ENCODE measurements around the gene PLCXD1.
"Not testable (repeated sequence)": the region's sequence is repeated elsewhere in the genome, so short reads cannot be mapped to it uniquely, and the experiment has no call there.

Gene PLCXD1

DNA sequence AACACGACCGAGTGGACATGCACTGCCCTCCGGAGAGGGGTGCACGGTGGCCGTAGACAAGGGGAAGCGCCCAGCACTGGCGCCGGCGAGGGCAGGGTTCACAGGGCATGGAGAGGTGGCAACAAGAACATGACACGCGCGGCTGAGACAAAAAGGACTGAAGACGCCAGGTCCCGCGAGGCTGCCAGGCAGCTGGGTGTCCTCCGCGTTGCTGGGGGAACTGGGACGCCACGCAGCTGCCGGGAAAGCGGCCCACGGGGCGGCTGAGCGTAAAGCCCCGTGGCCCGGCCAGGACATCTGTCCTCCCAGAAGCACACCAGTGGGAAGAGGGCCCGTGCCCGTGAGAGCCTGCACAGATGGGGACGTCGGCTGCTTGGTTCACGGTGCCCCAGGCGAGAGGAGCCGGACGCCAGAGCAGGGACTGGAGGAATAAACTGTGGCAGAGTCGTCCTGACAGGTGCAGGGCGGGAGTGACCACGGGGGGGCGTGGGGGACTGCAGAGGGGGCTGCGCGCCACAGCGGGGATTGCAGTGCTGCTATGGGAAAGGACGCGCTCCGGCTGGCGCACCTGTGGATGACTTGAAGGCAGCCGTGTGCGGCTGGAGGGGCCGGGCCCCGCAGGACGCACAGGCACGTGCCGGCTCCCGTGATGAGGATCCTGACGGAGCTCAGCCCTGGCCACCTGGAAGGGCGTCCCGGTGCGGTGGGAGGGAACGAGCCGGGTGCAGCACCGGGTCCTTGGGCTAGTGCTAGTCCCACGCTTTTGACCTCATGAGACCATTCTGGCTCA, 69.5 kb downstream of the PLCXD1 start:
- TF ChIP-seq, protein P1, sequence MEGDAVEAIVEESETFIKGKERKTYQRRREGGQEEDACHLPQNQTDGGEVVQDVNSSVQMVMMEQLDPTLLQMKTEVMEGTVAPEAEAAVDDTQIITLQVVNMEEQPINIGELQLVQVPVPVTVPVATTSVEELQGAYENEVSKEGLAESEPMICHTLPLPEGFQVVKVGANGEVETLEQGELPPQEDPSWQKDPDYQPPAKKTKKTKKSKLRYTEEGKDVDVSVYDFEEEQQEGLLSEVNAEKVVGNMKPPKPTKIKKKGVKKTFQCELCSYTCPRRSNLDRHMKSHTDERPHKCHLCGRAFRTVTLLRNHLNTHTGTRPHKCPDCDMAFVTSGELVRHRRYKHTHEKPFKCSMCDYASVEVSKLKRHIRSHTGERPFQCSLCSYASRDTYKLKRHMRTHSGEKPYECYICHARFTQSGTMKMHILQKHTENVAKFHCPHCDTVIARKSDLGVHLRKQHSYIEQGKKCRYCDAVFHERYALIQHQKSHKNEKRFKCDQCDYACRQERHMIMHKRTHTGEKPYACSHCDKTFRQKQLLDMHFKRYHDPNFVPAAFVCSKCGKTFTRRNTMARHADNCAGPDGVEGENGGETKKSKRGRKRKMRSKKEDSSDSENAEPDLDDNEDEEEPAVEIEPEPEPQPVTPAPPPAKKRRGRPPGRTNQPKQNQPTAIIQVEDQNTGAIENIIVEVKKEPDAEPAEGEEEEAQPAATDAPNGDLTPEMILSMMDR (conservative IDR thresholded peaks at IDR 0.05; ENCODE audit: low read depth, low read length) = no peak
- H3K4me3 ChIP-seq (ENCODE audit: low read length) = no peak overlapping the region
- DNase-seq (ENCODE audit: low read depth) = no peak

DNA sequence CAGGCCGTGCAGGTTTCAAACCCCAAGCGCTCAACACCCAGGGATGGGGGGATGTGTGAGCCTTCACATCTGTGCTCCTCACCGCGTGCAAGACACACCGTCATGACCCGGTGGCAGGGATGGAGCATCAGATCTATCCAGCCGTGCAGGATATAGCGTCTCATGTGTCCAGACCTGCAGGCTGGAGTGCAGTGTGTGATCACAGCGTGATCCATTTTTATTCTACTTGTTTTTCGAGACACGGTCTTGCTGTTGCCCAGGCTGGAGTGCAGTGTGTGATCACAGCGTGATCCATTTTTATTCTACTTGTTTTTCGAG, 70.1 kb downstream of the PLCXD1 start:
- H3K4me3 ChIP-seq (ENCODE audit: low read length); DNase-seq (ENCODE audit: low read depth): not testable (repeated sequence)

DNA sequence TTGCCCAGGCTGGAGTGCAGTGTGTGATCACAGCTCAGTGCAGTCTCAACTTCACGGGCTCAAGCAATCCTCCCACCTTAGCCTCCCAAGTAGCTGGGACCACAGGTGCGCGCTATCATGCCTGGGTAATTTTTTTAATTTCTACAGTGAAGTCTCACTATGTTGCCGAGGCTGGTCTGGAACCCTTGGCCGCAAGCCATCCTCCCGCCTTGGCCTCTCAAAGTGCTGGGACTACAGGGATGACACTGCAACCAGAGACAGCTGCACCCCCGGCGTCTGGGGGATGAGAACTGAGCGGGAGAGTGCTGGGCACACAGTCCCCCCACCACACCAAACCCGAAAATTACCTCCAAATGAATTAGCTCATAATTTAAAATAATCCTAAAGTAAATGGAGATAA, 70.6 kb downstream of the PLCXD1 start:
- TF ChIP-seq, protein P1 (conservative IDR thresholded peaks at IDR 0.05; ENCODE audit: low read depth, low read length) = no peak
- no peak overlapping the region for H3K4me3 ChIP-seq (ENCODE audit: low read length)
- no peak for DNase-seq (ENCODE audit: low read depth)

DNA sequence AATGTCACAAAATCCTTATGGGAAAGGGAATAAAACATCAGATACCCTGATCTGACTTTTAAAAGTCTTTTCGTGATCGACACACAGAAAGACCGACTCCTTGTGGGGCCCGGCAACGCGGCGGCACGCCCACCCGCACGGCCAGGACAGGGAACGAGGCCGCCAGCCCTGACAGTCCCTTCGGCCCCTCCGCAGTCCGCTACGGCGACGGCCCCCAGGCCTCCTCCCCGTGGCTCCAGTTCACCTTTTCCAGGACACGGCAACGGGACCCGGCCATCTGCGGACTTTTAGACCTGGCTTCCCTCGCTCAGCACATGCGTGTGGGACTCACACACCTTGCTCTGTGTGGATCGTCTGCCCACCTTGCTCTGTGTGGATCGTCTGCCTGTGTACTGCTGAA, 71.0 kb downstream of the PLCXD1 start:
- H3K4me3 ChIP-seq (ENCODE audit: low read length) = no peak overlapping the region
- TF ChIP-seq, protein P1 (conservative IDR thresholded peaks at IDR 0.05; ENCODE audit: low read depth, low read length) = no peak
- DNase-seq (ENCODE audit: low read depth) = no peak

DNA sequence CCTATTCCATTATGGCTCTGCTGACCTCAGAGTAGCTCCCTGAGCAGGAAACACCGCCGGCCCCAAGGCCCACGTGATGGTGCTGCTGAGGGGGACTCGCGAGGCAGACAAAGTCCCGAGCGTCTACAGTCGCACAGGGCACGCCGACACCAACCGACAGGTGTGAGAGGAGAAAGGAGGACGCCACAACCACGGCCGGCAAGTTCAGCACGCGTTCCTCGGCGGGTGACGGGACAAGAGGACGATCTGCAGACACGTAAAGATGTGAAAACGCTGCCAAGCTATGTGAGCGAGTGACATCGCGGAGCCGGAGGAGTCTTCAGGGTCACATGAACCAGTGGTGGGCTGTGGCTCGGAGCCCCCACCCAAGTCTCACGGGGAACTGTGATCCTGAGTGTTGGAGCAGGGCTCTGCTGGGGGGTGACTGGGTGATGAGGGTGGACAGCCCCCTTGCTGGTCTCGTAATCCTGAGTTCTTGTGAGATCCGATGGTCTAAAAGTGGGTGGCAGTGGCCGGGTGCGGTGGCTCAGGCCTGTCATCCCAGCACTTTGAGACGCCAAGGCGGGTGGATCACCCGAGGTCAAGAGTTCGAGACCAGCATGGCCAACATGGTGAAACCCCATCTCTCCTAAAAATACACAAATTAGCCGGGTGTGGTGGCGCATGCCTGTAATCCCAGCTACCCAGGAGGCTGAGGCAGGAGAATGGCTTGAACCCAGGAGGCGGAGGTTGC, 71.6 kb downstream of the PLCXD1 start:
- TF ChIP-seq, protein P1 (conservative IDR thresholded peaks at IDR 0.05; ENCODE audit: low read depth, low read length) = no peak
- H3K4me3 ChIP-seq (ENCODE audit: low read length) = no peak overlapping the region
- DNase-seq (ENCODE audit: low read depth) = no peak

Data from retinal pigment epithelial cell (primary cell).